Ishikawa (cell line): Measurements from ENCODE around the gene CGB7.
"Not testable (repeated sequence)": the region's sequence is repeated elsewhere in the genome, so short reads cannot be mapped to it uniquely, and the experiment has no call there.

Source experiments
- EGR1 ChIP-seq: IDR thresholded peaks from 2 replicates; pipeline ENCODE4 v1.6.1; 2012
- REST ChIP-seq: IDR thresholded peaks from 2 replicates; pipeline ENCODE4 v1.6.1; 2012; ENCODE audit warnings: low read depth, mild to moderate bottlenecking

DNA sequence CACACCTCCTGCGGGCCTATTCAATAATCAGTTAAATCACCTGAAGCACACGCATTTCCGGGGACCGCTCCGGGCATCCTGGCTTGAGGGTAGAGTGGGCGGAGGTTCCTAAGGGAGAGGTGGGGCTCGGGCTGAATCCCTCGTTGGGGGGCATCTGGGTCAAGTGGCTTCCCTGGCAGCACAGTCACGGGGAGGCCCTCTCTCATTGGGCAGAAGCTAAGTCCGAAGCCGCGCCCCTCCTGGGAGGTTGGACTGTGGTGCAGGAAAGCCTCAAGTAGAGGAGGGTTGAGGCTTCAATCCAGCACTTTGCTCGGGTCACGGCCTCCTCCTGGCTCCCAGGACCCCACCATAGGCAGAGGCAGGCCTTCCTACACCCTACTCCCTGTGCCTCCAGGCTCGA lies 14.0 kb downstream of the CGB7 start, which contains the start of gene CGB5:
- not testable (repeated sequence) for TF ChIP-seq REST, EGR1
